OCI-LY7 (cell line): ENCODE data around the gene KCNIP1.

Source experiments
- EZH2phosphoT487 ChIP-seq: fragments of 200-600 bp; sonication (generic); IDR thresholded peaks from 2 replicates; pipeline ENCODE4 v1.6.1; 2018; ENCODE audit warnings: low read depth, borderline replicate concordance, mild to moderate bottlenecking, mixed run types, antibody characterized with exemption, low read length, moderate library complexity, mixed read lengths
- TF ChIP-seq, protein P1 (sequence below): fragments of 200-600 bp; sonication (generic); conservative IDR thresholded peaks from 2 replicates; pipeline ENCODE4 v1.5.1; 2014; ENCODE audit warnings: mild to moderate bottlenecking, antibody characterized with exemption, low read length, moderate library complexity, mixed read lengths

DNA sequence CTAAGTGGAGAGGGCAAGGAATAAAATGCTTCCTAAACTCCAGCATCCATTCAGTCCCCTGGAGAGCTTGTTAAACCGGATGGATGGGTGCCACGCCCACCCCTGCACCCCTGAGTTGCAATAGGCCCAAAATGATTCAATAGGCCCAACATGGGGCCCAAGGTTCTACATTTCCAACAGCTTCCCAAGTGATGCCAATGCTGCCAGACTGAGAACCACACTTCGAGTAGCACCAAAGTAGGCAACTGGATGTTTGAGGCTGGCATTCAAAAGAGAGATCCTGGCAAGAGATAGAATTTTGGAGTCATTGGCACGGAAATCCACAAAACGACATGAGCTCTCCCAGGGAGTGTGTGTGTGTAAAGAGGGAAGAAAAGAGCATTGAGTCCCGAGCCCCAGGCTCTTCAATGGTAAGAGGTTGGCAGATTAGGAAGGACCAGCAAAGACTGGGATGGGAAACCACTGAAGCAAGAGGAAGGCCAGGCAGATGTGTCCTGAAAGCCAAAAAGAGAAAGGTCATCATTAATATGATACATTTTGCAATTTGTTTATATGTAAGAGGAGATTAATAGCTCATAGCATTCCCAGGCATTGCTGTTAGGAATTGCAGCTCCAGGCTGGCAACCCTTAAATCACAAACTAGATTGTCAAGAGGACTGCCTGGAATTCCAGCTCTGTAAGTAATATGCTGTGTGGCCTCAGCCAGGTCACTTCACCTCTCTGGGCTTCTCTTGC lies 130.6 kb downstream of the KCNIP1 start:
- TF ChIP-seq, protein P1, sequence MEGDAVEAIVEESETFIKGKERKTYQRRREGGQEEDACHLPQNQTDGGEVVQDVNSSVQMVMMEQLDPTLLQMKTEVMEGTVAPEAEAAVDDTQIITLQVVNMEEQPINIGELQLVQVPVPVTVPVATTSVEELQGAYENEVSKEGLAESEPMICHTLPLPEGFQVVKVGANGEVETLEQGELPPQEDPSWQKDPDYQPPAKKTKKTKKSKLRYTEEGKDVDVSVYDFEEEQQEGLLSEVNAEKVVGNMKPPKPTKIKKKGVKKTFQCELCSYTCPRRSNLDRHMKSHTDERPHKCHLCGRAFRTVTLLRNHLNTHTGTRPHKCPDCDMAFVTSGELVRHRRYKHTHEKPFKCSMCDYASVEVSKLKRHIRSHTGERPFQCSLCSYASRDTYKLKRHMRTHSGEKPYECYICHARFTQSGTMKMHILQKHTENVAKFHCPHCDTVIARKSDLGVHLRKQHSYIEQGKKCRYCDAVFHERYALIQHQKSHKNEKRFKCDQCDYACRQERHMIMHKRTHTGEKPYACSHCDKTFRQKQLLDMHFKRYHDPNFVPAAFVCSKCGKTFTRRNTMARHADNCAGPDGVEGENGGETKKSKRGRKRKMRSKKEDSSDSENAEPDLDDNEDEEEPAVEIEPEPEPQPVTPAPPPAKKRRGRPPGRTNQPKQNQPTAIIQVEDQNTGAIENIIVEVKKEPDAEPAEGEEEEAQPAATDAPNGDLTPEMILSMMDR: no peak
- TF ChIP-seq EZH2phosphoT487: no peak
